Measurements from ENCODE around the gene MAP3K7.

The MAP3K7 gene

GRCh38 chr6:90525421-90525820 lies 61.5 kb downstream of the MAP3K7 start:
- H3K9me3 ChIP-seq (ENCODE audit: control insufficient read depth, insufficient read depth, low read length), result no peaks in the 10 kb centered on the region
- H3K36me3 ChIP-seq (ENCODE audit: control insufficient read depth, insufficient read depth, low read length), result peaks cover 30% of the 10 kb centered on the region
- H3K27ac ChIP-seq (ENCODE audit: low read depth, low read length), result no peak overlapping the region
- no peak overlapping the region for H3K9ac ChIP-seq (ENCODE audit: low read depth, low read length)
- no peaks in the 10 kb centered on the region for H3K4me1 ChIP-seq (ENCODE audit: control insufficient read depth, insufficient read depth, low read length)
- no peaks in the 10 kb centered on the region for H3K27me3 ChIP-seq (ENCODE audit: control insufficient read depth, insufficient read depth, low read length)
- H3K4me3 ChIP-seq (ENCODE audit: low read depth, low read length), result no peak overlapping the region

DNA sequence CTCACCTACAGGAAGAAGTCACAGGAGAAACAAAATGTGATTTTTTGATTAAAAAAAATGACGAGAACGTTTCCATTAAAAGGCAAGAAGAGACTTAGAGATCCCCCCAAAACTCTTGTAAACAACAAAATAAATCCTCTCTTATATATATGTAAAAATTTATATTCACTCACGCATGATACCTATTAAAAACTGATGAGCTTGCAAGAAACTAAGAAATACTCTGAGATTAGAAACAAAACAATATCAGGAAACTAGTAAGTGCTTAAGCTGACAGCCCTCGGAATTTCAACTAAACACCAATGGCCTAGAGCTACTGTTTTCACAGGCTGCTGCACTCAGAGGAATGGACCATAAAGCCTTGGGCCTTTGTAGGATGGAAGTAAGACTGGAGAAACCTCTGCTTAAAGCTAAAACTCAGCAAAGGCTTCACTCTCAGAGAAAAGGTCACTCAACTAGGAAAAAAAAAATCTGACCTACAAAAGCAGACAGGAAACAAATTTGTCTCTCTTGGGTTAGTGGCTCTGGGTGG lies 63.0 kb downstream of the MAP3K7 start:
- no peak overlapping the region for H3K9ac ChIP-seq (ENCODE audit: low read depth, low read length)
- H3K4me3 ChIP-seq (ENCODE audit: low read depth, low read length), result no peak overlapping the region
- H3K36me3 ChIP-seq (ENCODE audit: control insufficient read depth, insufficient read depth, low read length), result peaks cover 44% of the 10 kb centered on the region
- no peak overlapping the region for H3K27ac ChIP-seq (ENCODE audit: low read depth, low read length)
- H3K4me1 ChIP-seq (ENCODE audit: control insufficient read depth, insufficient read depth, low read length), result no peaks in the 10 kb centered on the region
- H3K27me3 ChIP-seq (ENCODE audit: control insufficient read depth, insufficient read depth, low read length), result no peaks in the 10 kb centered on the region
- H3K9me3 ChIP-seq (ENCODE audit: control insufficient read depth, insufficient read depth, low read length), result no peaks in the 10 kb centered on the region

- Histone ChIP-seq H3K4me1 (ENCODE audit: control insufficient read depth, insufficient read depth, low read length) (no peaks in the 10 kb centered on the region), H3K9ac (ENCODE audit: low read depth, low read length) (no peak overlapping the region), H3K36me3 (ENCODE audit: control insufficient read depth, insufficient read depth, low read length) (peaks cover 59% of the 10 kb centered on the region), H3K27ac (ENCODE audit: low read depth, low read length) (no peak overlapping the region), H3K9me3 (ENCODE audit: control insufficient read depth, insufficient read depth, low read length) (no peaks in the 10 kb centered on the region), H3K4me3 (ENCODE audit: low read depth, low read length) (no peak overlapping the region), H3K27me3 (ENCODE audit: control insufficient read depth, insufficient read depth, low read length) (no peaks in the 10 kb centered on the region)
These were observed 64.9 kb downstream of the MAP3K7 start for GRCh38 chr6:90521955-90522354.

GRCh38 chr6:90516074-90516660 lies 70.7 kb downstream of the MAP3K7 start:
- H3K9me3 ChIP-seq (ENCODE audit: control insufficient read depth, insufficient read depth, low read length), result no peaks in the 10 kb centered on the region
- H3K4me1 ChIP-seq (ENCODE audit: control insufficient read depth, insufficient read depth, low read length), result no peaks in the 10 kb centered on the region
- no peak overlapping the region for H3K4me3 ChIP-seq (ENCODE audit: low read depth, low read length)
- H3K27me3 ChIP-seq (ENCODE audit: control insufficient read depth, insufficient read depth, low read length), result no peaks in the 10 kb centered on the region
- peaks cover 77% of the 10 kb centered on the region for H3K36me3 ChIP-seq (ENCODE audit: control insufficient read depth, insufficient read depth, low read length)
- no peak overlapping the region for H3K27ac ChIP-seq (ENCODE audit: low read depth, low read length)
- H3K9ac ChIP-seq (ENCODE audit: low read depth, low read length), result no peak overlapping the region

GRCh38 chr6:90514496-90514895 lies 72.4 kb downstream of the MAP3K7 start:
- H3K4me3 ChIP-seq (ENCODE audit: low read depth, low read length), result no peak overlapping the region
- H3K36me3 ChIP-seq (ENCODE audit: control insufficient read depth, insufficient read depth, low read length), result peaks cover 63% of the 10 kb centered on the region
- H3K9ac ChIP-seq (ENCODE audit: low read depth, low read length), result no peak overlapping the region
- H3K27ac ChIP-seq (ENCODE audit: low read depth, low read length), result no peak overlapping the region
- no peaks in the 10 kb centered on the region for H3K9me3 ChIP-seq (ENCODE audit: control insufficient read depth, insufficient read depth, low read length)
- no peaks in the 10 kb centered on the region for H3K4me1 ChIP-seq (ENCODE audit: control insufficient read depth, insufficient read depth, low read length)
- H3K27me3 ChIP-seq (ENCODE audit: control insufficient read depth, insufficient read depth, low read length), result no peaks in the 10 kb centered on the region

DNA sequence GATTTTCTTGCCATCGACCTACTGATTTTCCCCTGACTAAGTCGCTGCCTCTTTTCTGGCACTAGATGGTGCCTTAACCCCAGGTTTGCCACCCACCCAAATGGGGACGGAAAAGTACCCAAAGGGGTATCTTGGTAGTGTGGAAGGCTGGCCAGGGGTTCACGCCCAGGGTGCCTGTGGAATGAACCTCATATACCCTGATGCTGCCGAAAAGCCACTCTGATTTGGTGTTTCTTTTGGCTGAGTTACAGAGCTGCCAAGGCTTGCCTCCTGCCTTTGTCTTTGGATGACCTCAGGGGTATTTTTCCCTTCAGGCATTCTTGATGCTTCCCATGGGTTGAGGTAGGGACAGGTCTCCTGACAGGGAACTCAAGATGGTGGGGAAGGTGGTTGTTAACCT lies 78.1 kb downstream of the MAP3K7 start:
- peaks cover 11% of the 10 kb centered on the region for H3K36me3 ChIP-seq (ENCODE audit: control insufficient read depth, insufficient read depth, low read length)
- no peak overlapping the region for H3K27ac ChIP-seq (ENCODE audit: low read depth, low read length)
- H3K9ac ChIP-seq (ENCODE audit: low read depth, low read length), result no peak overlapping the region
- H3K4me1 ChIP-seq (ENCODE audit: control insufficient read depth, insufficient read depth, low read length), result peaks cover 4% of the 10 kb centered on the region; the same call in 1 of the 2 replicates
- H3K4me3 ChIP-seq (ENCODE audit: low read depth, low read length), result no peak overlapping the region
- no peaks in the 10 kb centered on the region for H3K9me3 ChIP-seq (ENCODE audit: control insufficient read depth, insufficient read depth, low read length)
- no peaks in the 10 kb centered on the region for H3K27me3 ChIP-seq (ENCODE audit: control insufficient read depth, insufficient read depth, low read length)

- H3K27me3 ChIP-seq (ENCODE audit: control insufficient read depth, insufficient read depth, low read length), result no peaks in the 10 kb centered on the region
- no peaks in the 10 kb centered on the region for H3K9me3 ChIP-seq (ENCODE audit: control insufficient read depth, insufficient read depth, low read length)
- H3K4me3 ChIP-seq (ENCODE audit: low read depth, low read length), result no peak overlapping the region
- H3K27ac ChIP-seq (ENCODE audit: low read depth, low read length), result peak overlapping the region; percentile 79
- peaks cover 21% of the 10 kb centered on the region for H3K4me1 ChIP-seq (ENCODE audit: control insufficient read depth, insufficient read depth, low read length)
- no peak overlapping the region for H3K9ac ChIP-seq (ENCODE audit: low read depth, low read length)
- H3K36me3 ChIP-seq (ENCODE audit: control insufficient read depth, insufficient read depth, low read length), result no peaks in the 10 kb centered on the region
These were observed 83.9 kb downstream of the MAP3K7 start for GRCh38 chr6:90502866-90503407.

DNA sequence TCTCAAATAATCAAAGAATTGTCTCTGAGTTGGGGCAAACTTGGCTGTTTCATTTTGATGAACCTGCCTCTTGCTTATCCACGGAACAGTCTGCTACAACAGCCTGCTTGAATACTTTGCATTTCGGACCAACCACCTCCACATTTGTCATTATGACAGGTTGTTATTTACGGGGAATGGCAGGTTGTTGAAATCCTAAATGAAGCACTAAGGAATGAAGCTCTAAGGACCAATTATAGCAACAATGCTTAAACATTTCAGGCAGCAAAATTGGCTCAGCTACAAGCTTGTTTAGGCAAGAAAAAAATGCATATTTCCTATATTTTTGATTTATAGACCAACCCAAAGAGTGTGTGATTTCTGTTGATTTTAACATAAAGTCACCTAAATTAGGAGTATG lies 84.5 kb downstream of the MAP3K7 start:
- H3K9me3 ChIP-seq (ENCODE audit: control insufficient read depth, insufficient read depth, low read length), result no peaks in the 10 kb centered on the region
- H3K36me3 ChIP-seq (ENCODE audit: control insufficient read depth, insufficient read depth, low read length), result no peaks in the 10 kb centered on the region
- H3K9ac ChIP-seq (ENCODE audit: low read depth, low read length), result no peak overlapping the region
- peak overlapping the region; percentile 79 for H3K27ac ChIP-seq (ENCODE audit: low read depth, low read length)
- H3K4me1 ChIP-seq (ENCODE audit: control insufficient read depth, insufficient read depth, low read length), result peaks cover 24% of the 10 kb centered on the region
- H3K27me3 ChIP-seq (ENCODE audit: control insufficient read depth, insufficient read depth, low read length), result no peaks in the 10 kb centered on the region
- no peak overlapping the region for H3K4me3 ChIP-seq (ENCODE audit: low read depth, low read length)

- Histone ChIP-seq H3K36me3 (ENCODE audit: control insufficient read depth, insufficient read depth, low read length) (no peaks in the 10 kb centered on the region), H3K4me3 (ENCODE audit: low read depth, low read length) (no peak overlapping the region), H3K4me1 (ENCODE audit: control insufficient read depth, insufficient read depth, low read length) (peaks cover 43% of the 10 kb centered on the region), H3K27me3 (ENCODE audit: control insufficient read depth, insufficient read depth, low read length) (no peaks in the 10 kb centered on the region), H3K9ac (ENCODE audit: low read depth, low read length) (no peak overlapping the region), H3K27ac (ENCODE audit: low read depth, low read length) (peak overlapping the region; percentile 7), H3K9me3 (ENCODE audit: control insufficient read depth, insufficient read depth, low read length) (no peaks in the 10 kb centered on the region)
These were observed 86.4 kb downstream of the MAP3K7 start for GRCh38 chr6:90500458-90500857.

- H3K4me1 ChIP-seq (ENCODE audit: control insufficient read depth, insufficient read depth, low read length), result peaks cover 56% of the 10 kb centered on the region
- H3K9me3 ChIP-seq (ENCODE audit: control insufficient read depth, insufficient read depth, low read length), result no peaks in the 10 kb centered on the region
- H3K9ac ChIP-seq (ENCODE audit: low read depth, low read length), result no peak overlapping the region
- no peaks in the 10 kb centered on the region for H3K27me3 ChIP-seq (ENCODE audit: control insufficient read depth, insufficient read depth, low read length)
- H3K27ac ChIP-seq (ENCODE audit: low read depth, low read length), result no peak overlapping the region
- no peaks in the 10 kb centered on the region for H3K36me3 ChIP-seq (ENCODE audit: control insufficient read depth, insufficient read depth, low read length)
- no peak overlapping the region for H3K4me3 ChIP-seq (ENCODE audit: low read depth, low read length)
These were observed 89.5 kb downstream of the MAP3K7 start for GRCh38 chr6:90497411-90497810.

- Histone ChIP-seq H3K9me3 (ENCODE audit: control insufficient read depth, insufficient read depth, low read length) (no peaks in the 10 kb centered on the region), H3K9ac (ENCODE audit: low read depth, low read length) (peak overlapping the region; percentile 3; the same call in 1 of the 2 replicates), H3K4me1 (ENCODE audit: control insufficient read depth, insufficient read depth, low read length) (peaks cover 54% of the 10 kb centered on the region), H3K4me3 (ENCODE audit: low read depth, low read length) (no peak overlapping the region), H3K36me3 (ENCODE audit: control insufficient read depth, insufficient read depth, low read length) (no peaks in the 10 kb centered on the region), H3K27ac (ENCODE audit: low read depth, low read length) (peak overlapping the region; percentile 40), H3K27me3 (ENCODE audit: control insufficient read depth, insufficient read depth, low read length) (no peaks in the 10 kb centered on the region)
These were observed 90.4 kb downstream of the MAP3K7 start for GRCh38 chr6:90496258-90497016.
